HG03139 (cell line): ENCODE data around the gene CTDSPL2.
"Not testable (repeated sequence)": the region's sequence is repeated elsewhere in the genome, so short reads cannot be mapped to it uniquely, and the experiment has no call there.

Source experiments
- ATAC-seq: cut with Tn5 transposase; IDR thresholded peaks from one replicate; pipeline ENCODE4 v1.9.1; 2021; ENCODE audit not compliant: unreplicated experiment

CTDSPL2 gene

DNA sequence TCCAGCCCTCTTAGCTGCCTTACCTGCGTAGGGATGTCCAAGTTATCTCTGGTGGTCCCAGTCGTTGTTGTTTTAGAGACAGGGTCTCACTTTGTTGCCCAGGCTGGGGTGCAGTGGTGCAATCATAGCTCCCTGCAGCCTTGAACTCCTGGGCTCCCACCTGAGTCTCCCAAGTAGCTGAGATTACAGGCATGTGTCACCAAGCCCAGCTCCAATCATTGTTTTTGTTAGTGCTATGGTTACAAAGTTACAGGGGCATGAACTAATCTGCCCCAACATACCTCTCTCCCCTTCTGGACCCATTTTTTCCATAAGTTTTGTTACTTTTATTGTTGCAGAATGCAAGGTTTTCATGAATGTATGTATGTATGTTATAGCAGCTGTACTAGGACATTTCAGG lies 54.7 kb downstream of the CTDSPL2 start:
- ATAC-seq = no peak

DNA sequence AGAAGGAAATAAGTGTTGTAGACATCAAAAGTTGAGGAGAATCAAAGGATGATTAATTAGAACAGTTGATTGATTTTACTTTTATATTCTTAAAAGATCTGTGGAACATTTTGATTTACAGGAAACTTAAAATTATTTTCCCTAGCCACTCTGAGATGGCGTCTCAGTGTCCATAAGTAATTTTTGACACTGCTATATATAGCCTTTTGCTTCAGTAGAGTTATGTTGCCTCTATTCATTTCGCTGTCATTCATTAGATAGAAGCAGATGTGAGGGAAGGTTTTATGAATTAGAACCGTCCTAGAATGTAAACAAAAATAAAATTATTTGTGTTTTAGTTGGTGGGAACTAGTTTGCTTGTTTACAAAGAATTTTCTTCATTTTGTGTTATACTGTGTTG lies 58.5 kb downstream of the CTDSPL2 start:
- ATAC-seq = no peak

GRCh38 chr15:44489464-44489863 lies 62.0 kb downstream of the CTDSPL2 start:
- no peak for ATAC-seq

DNA sequence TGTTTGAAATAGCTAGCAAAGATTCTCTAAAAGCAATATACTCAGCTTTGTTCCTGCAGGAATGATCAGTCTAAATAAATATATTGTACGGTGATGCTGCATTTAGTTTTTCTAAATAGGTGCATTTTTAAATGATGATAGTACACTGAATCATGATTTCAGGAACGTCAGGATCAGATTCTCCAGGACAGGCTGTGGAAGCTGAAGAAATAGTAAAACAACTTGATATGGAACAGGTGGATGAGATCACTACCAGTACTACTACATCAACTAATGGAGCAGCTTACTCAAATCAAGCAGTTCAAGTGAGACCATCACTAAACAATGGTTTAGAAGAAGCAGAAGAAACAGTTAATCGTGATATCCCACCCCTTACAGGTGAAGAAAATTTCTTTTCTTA lies 63.2 kb downstream of the CTDSPL2 start:
- ATAC-seq = no peak

GRCh38 chr15:44492040-44492439 lies 64.6 kb downstream of the CTDSPL2 start:
- no peak for ATAC-seq

- ATAC-seq = no peak
Measured at GRCh38 chr15:44492672-44493071, 65.2 kb downstream of the CTDSPL2 start.

DNA sequence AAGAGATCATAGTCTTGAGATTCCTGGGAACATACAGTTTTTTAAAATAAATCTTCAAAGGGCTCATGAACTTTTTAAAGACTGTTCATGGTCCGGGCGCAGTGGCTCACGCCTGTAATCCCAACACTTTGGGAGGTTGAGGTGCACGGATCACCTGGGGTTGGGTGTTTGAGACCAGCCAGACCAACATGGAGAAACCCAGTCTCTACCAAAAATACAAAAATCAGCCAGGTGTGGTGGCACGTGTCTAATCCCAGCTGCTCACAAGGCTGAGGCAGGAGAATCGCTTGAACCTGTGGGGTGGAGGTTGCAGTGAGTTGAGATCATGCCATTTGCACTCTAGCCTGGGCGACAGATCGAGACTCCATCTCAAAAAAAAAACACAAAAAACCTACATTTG lies 68.1 kb downstream of the CTDSPL2 start:
- no peak for ATAC-seq

DNA sequence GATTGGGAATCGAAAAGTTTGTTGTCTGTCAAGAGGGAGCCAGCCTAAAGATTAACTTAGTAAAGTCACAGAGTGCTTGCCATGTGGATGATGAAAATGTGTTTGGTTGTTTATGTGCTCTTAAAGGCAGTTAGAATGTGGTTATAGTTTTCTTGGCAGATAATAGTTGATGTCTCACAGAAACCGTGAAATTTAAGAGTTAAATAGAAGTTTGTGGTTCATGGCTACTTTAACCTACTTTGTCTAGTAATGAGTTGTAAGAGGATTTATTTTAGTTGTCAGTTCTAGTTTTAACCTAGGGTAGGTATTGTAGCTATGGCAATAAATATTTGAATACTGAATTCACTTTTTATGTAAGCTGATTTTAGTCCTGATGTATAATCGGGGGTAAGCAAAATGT lies 73.1 kb downstream of the CTDSPL2 start:
- no peak for ATAC-seq

GRCh38 chr15:44501768-44502366 lies 74.4 kb downstream of the CTDSPL2 start:
- no peak for ATAC-seq

- no peak for ATAC-seq
Measured at GRCh38 chr15:44516436-44516835, 89.0 kb downstream of the CTDSPL2 start.

GRCh38 chr15:44519537-44519936 lies 92.1 kb downstream of the CTDSPL2 start:
- no peak for ATAC-seq

- no peak for ATAC-seq
Measured at GRCh38 chr15:44525018-44525417, 97.6 kb downstream of the CTDSPL2 start.

DNA sequence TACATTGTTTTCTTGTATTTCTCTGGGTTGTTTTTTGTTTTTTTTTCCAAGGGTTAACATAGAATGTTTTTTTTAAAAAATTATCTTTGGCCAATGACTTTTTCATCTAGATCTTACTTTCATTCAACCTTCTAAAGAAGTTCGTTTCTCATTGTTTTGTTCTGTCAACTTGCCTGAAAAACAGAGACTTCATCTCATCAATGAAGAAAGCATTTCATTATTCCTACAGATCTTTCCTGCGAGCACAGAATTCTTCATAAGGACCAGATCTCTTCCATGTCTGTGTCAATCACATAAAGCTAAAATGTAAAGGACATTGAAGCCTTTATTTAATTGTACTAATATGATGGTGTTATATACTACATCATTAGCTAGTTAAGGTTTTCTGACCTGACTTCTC lies 99.8 kb downstream of the CTDSPL2 start:
- no peak for ATAC-seq

GRCh38 chr15:44529864-44530604 lies 102.6 kb downstream of the CTDSPL2 start:
- no peak for ATAC-seq

GRCh38 chr15:44530653-44531052 lies 103.2 kb downstream of the CTDSPL2 start:
- ATAC-seq = no peak

DNA sequence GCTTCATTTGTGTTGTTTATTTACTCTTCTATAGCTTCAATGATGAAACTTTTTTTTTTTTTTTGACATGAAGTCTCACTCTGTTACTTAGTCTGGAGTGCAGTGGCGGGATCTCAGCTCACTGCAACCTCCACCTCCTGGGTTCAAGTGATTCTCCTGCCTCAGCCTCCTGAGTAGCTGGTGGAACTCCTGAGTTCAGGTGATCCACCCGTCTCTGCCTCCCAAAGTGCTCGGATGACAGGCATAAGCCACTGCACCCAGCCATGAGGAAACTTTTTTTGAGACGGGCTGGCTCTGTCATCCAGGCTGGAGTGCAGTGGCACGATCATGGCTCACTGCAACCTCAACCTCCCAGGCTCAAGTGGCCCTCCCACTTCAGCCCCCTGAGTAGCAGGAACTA lies 104.8 kb downstream of the CTDSPL2 start:
- ATAC-seq = not testable (repeated sequence)

DNA sequence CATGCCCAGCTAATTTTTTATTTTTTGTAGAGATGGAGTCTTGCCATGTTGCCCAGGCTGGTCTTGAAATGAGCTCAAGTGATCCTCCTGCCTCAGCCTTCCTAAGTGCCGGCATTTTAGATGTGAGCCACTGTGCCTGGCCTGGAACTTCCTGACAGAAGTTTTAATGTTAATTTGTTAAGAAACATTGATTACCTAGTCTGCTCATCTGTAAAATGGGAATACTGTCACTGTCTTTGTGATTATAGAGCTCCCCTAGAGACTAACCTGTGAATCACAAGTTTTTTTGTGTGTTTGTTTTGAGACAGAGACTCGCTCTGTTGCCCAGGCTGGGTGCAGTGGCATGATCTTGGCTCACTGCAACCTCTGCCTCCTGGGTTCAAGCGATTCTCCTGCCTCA lies 105.3 kb downstream of the CTDSPL2 start:
- no peak for ATAC-seq

DNA sequence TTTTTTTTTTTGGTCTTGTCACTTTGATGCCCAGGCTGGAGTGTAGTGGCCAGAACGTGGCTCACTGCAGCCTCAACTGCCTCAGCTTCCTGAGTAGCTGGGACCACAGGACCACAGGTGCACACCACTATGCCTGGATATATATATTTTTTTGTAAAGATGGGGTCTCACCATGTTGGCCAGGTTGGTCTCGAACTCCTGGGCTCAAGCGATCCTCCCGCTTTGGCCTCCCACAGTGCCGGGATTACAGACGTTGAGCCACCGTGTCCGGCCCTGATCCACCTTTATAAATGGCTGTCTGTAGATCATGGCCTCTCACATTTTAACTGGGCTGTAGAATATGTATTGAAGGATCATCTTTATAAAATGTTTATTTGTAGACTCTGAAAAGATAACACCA lies 107.7 kb downstream of the CTDSPL2 start:
- no peak for ATAC-seq

- ATAC-seq = no peak
Measured at GRCh38 chr15:44535523-44536301, 108.3 kb downstream of the CTDSPL2 start.

DNA sequence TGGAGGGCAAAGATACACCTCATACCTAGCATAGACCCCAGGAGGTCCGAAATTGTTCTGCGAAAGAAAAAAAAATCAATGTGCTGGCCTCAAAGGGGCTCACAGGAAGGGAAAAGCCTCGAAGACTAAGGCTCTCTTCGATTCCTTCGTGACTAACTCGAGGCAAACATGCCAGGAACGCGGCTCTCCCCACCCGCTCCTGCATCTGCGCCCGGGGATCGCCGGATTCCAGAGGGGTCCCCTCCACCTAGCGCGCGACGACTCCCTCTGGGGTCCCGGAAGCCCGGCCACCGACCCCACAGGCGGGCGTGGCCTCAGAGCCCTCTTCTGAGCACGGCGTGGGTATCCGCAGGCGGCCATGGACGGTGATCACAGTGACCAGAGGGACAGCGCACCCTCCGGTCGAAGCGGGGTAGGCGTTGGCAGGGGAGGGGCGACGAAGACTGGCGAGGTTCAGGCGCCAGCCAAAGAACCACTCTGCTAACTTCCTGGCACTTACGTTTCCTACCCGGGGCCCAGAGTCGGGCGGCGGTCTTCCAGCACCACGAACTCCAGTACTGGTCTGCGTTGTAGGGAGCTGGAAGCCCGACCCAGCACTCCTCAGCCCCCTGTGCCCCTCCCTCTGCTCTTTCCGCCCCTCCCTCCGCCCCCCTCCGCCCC lies 109.0 kb downstream of the CTDSPL2 start:
- ATAC-seq = peak; percentile 59

DNA sequence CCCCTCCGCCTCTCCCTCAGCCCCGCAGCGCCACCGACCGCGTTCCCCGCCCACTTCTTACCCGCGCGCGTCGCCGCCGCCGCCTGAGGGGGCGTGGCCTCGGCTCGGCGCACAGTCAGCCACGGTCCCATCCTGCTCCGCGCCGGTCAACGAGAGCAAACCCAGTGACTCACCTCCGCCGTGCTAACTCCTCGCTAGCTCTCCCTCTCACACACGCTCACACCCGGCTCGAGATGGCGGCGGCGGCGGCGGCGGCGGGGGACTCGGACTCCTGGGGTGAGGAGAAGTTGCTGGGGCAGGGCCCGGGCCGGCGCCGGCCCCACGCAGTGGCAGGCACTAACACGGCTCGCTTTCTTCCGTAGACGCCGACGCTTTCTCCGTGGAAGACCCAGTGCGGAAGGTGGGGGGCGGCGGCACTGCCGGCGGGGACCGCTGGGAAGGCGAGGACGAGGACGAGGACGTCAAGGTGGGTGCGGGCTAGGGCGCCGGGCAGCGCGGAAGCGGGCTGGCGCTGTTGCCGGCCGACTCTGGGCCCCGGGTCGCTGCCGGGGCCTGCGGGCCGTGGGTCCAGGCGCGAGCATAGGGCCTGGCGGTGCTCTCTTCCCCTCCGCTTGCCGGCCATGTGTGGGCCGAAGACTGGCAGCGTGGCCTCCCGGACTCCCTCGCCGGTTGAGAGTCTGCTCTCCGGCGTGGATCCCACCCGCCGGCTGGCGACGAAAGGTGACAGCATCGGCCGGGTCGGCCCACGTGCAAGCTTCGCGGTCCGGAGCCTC lies 109.7 kb downstream of the CTDSPL2 start, which contains the start of gene EIF3J:
TSS of gene EIF3J (plus strand) at position 186 of the 773 bp plus-strand sequence. CDS start at position 234, 48 bp downstream.
- peak; percentile 84 for ATAC-seq
